GM19455 (cell line): ENCODE results near the gene SLAMF7.
"Not testable (repeated sequence)": the region's sequence is repeated elsewhere in the genome, so short reads cannot be mapped to it uniquely, and the experiment has no call there.

Source experiments
- ATAC-seq: cut with Tn5 transposase; IDR thresholded peaks from one replicate; pipeline ENCODE4 v1.9.1; 2021; ENCODE audit not compliant: unreplicated experiment

The SLAMF7 gene

DNA sequence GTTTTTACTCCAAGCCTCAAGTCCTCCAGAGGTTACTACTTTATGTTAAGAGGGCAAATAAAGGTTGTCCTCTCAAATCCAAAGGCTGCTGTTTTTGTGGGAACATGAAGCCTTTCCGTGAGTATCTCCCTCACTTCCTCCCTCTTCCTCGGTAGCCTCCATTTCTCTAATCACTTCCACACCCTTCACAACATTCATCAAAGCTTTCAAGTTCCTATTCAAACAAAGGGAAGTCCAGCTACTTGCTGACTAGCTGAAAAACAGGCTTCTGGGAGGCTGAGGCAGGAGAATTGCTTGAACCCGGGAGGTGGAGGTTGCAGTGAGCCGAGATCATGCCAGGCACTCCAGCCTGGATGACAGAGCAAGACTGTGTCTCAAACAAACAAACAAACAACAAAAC lies 20.8 kb upstream of the SLAMF7 start:
- ATAC-seq = no peak

DNA sequence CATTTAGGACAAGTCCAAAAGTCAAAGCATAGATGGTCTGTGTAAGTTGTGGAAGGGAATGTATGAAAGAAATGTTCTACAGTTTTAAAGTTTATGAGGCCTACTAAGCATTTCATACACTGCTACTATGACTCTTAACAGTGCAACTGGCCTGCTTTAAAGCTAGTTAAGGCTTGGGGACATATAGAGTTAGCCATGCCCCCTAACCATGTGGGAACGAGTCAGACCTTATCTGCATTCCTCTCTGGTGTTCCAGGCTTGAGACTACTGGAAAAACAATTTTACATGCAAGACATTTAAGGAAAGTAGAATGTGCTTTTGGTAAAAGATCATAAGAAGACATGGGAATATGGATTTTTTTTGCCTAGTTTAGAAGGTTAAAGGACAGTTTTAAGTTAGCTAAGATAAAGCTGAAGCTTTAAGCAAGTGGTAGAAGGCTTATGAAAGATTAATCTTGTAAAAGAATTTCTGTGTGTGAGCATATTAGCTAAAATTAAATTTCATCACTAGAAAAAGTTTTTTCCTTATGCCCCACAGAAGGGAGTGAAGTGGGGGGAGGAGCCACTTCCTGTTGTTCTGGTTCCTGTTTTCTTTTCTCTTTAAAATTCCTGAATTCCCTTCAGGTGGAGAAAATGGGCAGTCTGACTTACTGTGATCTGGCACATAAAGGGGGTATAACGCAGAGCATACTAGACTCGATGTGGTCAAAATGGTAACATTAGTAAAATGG lies 18.5 kb upstream of the SLAMF7 start:
- ATAC-seq = no peak

DNA sequence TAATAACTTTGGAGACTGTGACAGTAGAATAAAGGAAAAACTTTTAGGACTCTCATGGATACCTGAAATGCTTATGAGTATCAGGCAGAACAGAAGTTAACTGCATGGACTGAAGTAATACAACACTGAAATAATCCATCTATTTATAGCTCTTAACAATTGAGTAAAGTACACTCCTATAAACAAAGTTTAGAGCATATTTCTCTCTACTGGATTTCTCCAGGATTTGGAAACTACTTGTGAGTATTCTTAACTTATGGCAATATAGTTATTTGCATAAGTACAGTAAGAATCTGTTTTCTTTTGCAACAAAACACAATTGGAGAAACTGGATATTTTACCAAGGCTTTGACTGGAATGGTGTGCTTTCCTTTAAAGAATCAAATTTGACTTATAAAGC lies 17.6 kb upstream of the SLAMF7 start:
- ATAC-seq = no peak

DNA sequence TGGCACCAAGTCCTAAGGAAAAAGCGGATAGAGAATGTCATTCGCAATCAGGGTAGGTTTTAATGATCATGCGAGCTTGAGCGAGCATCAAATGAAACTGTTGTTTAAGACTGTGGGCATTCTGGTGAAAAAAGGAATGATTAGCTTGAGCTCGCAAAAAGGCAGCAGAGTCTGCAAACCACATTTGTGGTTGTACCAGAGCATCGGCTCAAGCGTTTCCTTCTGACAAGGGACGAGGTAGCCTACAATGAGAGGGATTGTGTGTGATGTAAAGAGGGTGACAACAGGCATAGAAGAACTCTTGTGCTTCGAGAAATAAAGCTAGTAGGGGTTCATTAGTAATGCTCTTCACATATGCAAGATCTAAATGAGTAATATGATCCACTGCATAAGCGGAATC lies 16.3 kb upstream of the SLAMF7 start:
- ATAC-seq = no peak

DNA sequence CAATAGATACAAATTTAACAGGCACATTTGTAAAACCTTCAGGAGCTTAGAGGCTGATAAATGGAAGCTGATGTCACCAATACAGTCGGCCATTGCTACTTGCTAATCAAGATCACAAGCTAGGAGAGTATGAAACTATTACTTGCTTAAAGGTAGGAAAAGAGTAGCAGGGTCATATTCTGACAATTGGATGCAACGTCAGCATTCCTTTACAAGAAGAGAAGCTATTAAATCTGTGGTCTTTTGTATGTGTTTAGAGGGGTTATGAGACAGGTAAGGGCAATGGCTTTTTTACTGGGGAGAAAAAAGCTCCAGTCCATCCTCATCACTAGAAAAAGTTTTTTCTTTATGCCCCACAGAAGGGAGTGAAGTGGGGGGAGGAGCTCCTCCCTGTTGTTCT lies 15.7 kb upstream of the SLAMF7 start:
- ATAC-seq = no peak

DNA sequence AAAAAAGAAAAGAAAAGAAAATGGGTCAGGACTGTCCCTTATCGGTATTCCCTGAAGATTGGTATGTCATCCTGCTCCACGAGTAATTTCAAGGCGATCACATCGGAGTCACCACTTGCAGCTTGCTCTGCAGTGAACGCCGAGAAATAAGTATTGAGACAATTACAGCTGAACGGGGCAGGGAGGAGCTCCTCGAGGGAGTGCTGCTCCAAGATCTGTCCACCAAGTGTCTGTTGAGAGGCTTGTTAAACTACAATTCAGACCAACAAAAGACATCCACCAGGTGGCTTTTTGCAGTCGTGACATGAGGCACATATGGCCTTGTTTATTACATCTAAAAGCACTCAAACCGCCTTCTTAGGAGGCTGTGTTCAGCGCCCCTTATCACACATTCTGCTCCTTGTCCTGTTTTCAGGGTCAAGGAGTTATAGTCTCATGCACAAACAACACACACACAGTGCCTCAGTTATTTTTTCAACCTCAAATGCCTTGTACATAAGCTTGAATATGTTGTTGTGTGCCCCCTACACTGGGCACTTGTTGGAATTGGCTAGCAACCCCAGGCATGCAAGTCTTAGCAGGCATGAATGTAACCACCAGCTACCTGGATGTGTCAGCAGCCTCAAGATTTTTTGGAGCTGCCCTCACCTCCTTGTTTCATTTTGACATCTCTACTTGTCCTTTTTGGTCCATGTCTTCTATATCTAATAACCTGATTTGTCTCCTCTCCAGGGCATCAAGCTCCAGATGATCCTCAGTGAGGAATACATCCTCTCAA lies 14.4 kb upstream of the SLAMF7 start:
- no peak for ATAC-seq

DNA sequence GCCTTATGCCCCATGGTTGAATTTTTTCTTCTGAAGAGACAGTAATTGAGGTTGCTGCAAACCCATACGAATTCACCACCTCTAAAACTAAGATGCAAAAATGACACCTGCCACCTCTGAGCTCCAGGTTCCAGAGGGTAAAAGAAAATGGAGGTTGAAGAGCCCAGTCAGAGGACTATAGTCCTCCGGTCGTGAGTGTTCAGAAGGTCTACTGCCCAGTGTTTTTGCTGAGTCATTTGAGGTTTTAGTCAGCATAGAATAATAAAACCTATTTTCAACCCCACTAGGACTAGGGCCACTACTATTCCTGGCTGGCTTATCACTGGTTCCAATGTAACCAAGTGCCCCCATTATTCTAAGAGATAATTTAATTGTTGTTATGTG lies 12.9 kb upstream of the SLAMF7 start:
- peak; percentile 23 for ATAC-seq

DNA sequence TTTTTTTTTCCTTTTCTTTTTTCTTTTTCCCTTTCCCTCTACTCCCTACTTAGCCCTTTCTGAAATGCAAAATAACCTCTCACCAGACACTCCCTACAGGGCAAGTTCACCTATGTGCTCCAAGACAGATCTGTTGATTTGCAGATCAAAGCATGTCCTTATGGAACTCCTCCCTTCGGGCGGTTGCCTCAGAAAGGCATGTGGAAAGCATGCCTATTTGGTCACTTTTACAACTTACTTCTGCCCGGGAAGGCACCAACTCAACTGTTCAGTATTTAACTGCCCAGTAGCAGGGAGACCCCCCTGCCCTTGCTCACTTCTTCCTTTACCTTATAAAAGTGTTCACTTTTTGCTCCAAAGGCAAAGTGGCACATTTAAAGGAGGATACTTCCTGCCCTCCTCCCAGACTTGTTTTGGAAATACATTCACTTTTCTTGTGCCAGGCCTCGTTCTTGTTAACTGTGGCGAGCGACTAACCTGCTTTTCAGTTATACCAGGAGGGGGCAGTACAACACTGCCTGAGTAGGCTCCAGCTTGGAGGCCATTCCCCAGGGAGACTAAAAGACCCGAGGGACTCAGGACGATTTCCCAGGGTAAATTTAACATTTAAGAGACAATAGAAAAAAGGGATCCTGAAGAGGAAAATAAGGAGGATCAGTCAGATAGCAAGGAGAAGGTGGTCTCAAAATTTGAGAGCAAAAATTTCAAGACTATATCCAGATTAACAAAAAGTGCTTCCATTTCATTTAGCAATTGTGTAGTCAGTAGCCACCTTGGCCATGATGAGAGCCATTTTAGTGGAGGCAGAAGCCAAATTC lies 12.3 kb upstream of the SLAMF7 start:
- peak; percentile 68 for ATAC-seq

DNA sequence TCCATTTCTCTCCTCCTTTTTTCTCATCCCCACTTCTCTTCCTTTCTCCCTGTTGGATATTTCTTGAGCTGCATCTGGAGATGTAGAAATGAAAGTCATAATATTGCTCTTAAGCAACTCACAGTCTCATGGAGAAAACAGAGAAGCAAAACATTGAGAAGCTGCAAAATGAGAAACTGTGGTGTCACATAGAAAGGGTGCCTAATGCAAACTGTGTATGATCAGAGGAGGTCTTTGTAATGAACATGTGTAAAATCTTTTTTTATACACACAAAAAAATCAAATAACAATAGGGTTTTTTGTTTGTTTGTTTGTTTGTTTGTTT lies 11.8 kb upstream of the SLAMF7 start:
- no peak for ATAC-seq

DNA sequence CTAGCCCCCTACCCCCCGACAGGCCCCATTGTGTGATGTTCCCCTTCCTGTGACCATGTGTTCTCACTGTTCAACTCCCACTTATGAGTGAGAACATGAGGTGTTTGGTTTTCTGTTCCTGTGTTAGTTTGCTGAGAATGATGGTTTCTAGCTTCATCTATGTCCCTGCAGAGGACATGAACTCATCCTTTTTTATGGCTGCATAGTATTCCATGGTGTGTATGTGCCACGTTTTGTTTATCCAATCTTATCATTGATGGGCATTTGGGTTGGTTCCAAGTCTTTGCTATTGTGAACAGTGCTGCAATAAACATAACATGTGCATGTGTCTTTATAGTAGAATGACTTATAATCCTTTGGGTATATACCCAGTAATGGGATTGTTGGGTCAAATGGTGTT lies 7.5 kb upstream of the SLAMF7 start:
- not testable (repeated sequence) for ATAC-seq

DNA sequence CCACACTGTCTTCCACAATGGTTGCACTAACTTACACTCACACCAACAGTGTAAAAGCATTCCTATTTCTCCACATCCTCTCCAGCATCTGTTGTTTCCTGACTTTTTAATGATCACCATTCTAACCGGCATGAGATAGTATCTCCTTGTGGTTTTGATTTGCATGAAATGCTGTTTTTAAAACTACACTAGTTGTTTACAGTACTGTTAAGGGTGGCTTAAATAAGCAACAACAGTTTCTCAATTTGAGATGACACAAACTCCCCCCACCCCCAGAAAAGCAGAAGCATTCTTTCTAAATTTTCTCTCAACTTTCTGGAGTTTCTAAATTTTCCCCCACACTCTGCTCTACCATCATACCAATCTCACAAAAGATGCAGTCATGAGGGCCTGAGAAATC lies 7.1 kb upstream of the SLAMF7 start:
- no peak for ATAC-seq

DNA sequence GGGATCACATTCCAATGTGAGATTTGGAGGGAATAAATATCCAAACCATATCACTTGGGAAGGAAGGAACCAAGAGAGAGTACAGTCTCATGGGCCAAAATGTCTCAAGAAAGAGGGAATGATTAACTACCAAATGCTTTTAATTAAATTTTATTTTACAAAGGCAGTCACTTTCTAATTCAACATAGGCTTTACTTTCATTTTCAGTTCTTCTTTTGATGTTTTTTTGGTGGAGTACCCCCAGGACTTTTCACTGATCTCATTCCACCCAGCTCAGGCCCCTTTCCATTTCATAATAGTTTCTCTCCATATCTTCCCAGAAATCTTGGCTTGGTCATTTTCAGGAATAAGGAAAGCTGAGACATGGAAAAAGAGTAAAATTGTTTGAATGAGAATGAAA lies 5.1 kb upstream of the SLAMF7 start:
- ATAC-seq = no peak

DNA sequence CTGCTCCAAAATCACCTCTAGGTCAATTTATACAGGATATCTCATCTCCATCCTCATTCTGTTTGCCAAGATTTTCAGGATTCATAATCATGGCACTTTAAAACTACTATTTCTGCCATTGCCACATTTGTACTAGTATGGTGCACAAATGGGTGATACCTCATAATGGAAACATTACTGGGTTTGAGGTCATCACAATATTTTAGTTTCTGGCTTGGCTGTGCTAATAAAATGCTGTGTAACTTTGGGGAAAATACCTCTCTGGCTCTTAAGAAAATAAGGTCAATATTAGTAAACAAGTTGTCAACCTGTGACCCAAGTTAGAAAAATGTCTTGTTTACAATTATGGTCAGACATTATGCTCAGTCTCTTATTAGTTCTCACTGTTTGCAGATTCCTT lies 4.7 kb upstream of the SLAMF7 start:
- ATAC-seq = no peak

DNA sequence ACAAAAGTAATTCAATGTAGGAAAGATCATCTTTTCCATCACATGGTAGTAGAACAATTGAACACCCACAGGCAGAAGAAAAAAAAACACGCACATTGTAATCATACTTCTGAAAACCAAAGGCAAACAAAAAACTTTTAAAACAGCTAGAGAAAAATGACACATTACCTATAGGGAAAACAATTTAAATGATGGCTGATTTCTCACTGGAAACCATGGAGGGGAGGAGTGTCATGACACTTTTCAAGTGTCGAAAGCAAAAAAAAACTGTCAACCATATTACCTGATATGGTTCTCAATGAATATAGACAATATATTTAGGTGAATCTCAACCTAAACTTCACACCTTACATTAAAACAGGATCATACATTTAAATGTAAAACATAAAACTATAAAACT lies 776 bp upstream of the SLAMF7 start:
- ATAC-seq = no peak

DNA sequence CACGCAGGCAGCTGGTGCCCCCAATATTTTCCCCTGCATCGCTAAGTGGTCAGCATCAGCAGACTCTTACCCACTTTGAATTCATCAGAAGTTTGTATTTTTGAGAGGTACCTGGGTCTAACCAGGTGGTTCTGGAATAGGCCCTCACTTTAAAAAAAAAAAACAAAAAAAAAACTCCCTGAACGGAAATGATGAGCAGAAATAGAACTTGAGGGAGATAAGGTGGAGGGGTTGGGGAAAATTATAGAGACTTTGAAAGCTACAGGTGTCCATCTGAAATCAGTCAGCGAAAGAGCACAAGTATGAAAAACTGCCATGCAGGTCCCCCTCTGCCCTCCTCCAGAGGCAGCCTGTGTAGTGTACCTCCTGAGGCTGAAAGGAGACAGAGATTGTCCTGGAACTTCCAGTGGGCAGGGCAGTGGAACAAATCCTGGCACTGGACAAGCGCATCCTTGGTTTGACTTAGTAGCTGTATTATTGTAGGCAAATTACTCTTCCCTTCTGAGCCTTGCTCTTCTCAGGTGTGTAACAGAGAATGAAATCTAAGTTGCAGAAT lies 1.2 kb downstream of the SLAMF7 start:
- ATAC-seq = no peak

DNA sequence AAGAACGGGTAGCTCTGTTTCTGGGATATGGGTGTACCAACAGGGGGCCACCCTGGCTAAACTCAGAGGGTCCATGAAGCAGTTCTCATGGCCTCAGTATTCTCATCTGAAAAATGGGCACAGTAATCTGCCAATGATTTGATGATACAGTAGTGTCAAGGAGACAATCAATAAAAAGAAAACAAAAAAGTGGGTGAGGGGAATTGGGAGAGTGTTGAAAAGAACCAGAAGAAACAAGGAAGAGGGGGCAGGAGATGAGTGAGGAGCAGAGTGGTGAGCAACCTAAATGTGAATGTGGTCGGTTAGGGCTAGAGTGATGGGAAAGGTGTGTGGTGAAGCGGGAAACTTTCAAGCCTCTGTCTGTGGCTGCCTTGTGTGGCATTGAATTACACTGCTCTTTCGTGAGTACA lies 2.0 kb downstream of the SLAMF7 start:
- no peak for ATAC-seq

DNA sequence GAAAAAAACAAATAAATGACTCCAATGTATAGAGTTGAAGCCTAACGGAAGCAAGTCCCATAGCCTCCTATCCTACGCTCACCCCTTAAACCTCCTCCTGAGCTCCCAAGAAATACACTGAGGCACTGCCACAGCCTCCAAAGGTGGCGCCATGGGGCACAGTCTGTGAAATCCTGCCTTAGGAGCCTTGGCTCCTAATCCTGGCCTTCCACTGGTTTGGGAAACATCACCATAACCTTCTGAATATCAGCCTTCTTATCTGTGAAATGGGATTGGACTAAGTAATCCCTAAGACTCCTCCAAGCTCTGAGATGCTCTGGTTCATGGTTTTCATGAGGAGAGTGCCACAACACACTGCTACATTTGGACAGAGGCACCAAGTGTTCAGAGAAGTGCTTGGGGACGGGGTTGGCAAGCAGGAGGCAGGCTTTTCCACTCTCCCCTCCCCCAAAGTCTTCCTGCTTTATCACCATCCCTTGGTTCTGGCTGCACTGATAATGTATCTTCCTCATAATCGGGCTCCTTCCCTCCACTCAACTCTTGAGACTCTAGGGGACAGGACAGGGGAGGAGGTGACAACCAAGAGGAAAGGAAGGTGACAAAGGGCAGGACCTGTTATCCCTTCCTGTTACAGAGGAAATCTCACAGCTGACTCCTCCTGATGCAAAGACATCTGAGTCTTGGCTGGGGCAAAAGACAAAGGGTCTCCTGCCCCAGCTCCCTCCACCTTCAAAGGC lies 2.7 kb downstream of the SLAMF7 start:
- no peak for ATAC-seq

DNA sequence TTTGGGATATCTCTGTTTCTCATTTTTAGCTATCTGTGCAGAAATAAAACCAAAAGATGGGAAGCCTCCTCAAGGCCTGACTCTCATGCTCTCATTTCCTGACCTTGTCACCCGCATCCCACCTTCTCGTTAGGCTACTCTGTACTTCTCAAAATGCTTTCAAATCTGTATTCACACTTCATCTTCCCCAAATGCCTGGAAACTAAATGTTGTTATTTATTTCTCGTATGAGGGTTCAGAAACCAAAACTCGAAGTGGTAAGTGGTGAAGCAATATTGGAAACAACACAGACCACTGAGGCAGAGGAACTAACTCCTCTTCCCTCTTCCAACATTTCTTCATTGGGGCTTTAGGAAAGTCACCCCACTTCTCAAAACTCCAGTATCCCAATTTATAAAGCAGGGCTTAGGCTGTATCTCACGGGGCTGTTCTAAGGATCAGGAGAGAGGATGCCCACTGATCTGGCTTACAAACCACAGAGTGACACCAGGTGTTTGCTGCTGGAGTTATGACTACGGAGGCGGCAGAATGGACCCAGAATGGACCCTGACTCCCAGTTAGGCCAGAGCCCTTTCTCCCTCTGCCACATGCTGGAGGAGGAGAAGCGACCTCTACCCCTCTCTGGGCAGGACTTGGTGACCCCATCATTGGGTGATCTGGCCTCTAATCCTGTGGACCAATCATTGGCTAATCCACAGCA lies 3.5 kb downstream of the SLAMF7 start:
- no peak for ATAC-seq

DNA sequence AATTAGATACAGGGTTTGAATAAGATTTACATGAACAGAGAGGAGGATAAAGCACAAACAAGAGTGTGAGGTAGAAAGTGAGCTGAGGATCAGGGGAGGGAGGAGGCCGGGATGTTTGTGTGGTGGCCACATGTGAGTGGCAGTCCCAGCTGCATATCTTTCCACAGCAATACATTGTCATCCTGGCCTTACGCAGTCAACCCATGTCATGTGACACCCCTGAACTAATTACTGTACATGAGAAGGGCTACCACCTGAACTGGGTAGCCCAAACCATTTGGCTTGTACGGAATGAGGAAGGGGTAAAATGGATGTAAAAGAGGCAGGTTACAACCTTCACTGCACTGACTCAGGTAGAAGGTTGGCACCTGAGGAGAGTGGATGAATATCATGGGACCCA lies 4.2 kb downstream of the SLAMF7 start:
- ATAC-seq = no peak

DNA sequence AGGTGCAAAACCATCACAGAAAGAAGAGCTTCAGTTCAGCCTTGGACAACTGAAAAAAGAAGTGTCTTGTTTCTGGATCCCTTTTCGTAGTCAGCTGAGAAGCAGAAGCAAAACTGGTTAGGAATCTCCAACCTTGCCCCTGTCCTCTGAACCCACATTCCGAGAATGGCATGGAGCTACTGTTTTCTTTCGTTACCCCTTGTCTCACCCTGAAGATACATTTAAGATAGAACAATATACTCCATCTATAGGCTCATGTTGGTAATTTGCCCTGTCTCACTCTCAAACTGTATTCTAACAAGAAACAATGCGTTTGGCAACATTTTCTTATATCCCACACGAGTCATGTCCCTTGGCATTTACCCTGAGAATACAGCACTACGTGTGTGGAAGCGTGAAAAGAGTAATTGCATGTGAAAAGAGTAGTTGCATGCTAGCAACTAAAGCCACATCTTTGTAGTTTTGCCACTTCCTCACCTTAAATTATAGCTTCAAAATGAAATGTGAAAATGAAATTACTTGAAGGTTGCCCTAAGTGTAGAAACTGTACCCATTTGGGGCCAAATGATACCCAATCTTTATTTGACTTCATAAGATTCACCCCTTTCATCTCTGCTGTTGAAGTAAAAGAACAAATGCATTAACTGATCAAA lies 5.3 kb downstream of the SLAMF7 start:
- ATAC-seq = no peak
